Activated CD4-positive, alpha-beta T cell treated with anti-CD3 and anti-CD28 coated beads for 36 hours (primary cell): ENCODE measurements around the gene RNF19B. TPM values are rescaled to one million over a fixed set of nuclear protein-coding genes. Genes with fewer than 3 reads are reported as not detected.

Experiments
- ATAC-seq: fragments of 200-7000 bp; cut with Tn5 transposase; one replicate; pipeline ENCODE4 v1.10.0; 2021; ENCODE audit warnings: mild to moderate bottlenecking, moderate library complexity
- CTCF ChIA-PET: fragments of 350-600 bp; sonication (Branson Sonifier 250); formaldehyde crosslinking; loops from one replicate; lab custom pipeline; 2021; ENCODE audit warnings: antibody characterized with exemption; lab: Charles Lee
- POLR2A ChIA-PET: fragments of 350-600 bp; sonication (Branson Sonifier 250); formaldehyde crosslinking; loops from one replicate; lab custom pipeline; 2021; ENCODE audit warnings: antibody characterized with exemption, inconsistent platforms; lab: Charles Lee
- DNase-seq: peaks from one replicate; pipeline ENCODE4 v3.0.0-alpha.2; 2020
- H3K27ac Mint-ChIP-seq: one replicate; pipeline ENCODE4 v1.8.0; 2021; ENCODE audit warnings: mixed read lengths
- H3K27me3 Mint-ChIP-seq: one replicate; pipeline ENCODE4 v1.8.0; 2021; ENCODE audit warnings: mixed read lengths
- H3K36me3 Mint-ChIP-seq: one replicate; pipeline ENCODE4 v1.8.0; 2021; ENCODE audit warnings: low read depth, mixed read lengths
- H3K4me1 Mint-ChIP-seq: one replicate; pipeline ENCODE4 v1.8.0; 2021; ENCODE audit warnings: mixed read lengths
- H3K4me3 Mint-ChIP-seq: one replicate; pipeline ENCODE4 v1.8.0; 2021; ENCODE audit warnings: mild to moderate bottlenecking, moderate library complexity, mixed read lengths
- H3K9me3 Mint-ChIP-seq: one replicate; pipeline ENCODE4 v1.8.0; 2021; ENCODE audit warnings: low read depth, mixed read lengths
- intact Hi-C, 2 experiments: fragments of 100-400 bp; cut with DNase I in 1 of 2; cut with micrococcal nuclease in 1 of 2; formaldehyde crosslinking; loops; one replicate each; pipeline versions ENCODE4 v1.14.2 to v1.15.1; 2022 to 2024; cut with DNase I, micrococcal nuclease
- total RNA-seq, 2 experiments: library from RNA; stranded (reverse); gene quantifications; one replicate each; pipeline ENCODE4 v1.2.3, GENCODE V29; 2021

RNF19B gene
- total RNA-seq, 2 experiments from 2014 or later = 22.5 to 23.9 TPM

GRCh38 chr1:32888677-32889420, 75.8 kb downstream of the RNF19B start:
- no peak for ATAC-seq
- no peaks in the 10 kb centered on the region for H3K9me3 Mint-ChIP-seq
- H3K27ac Mint-ChIP-seq = no peak overlapping the region
- H3K4me3 Mint-ChIP-seq = no peak overlapping the region
- H3K4me1 Mint-ChIP-seq = peaks cover 3% of the 10 kb centered on the region
- DNase-seq = no peak
- ChIA-PET CTCF (interaction anchor here (0.6 to 5.4 kb wide), 4 partner anchors 13 to 109 kb away, joined by 3 to 33 read pairs (median 3); no protein-coding TSS in a partner anchor), POLR2A (no interaction called here)
- peaks cover 62% of the 10 kb centered on the region for H3K27me3 Mint-ChIP-seq
- intact Hi-C loops = loop anchor here in 1 of 2 experiments (5.0 kb wide), 1 partner anchor 38 kb away; no protein-coding TSS in a partner anchor
- no peaks in the 10 kb centered on the region for H3K36me3 Mint-ChIP-seq

GRCh38 chr1:32888134-32888533, 76.5 kb downstream of the RNF19B start:
- peaks cover 3% of the 10 kb centered on the region for H3K4me1 Mint-ChIP-seq
- POLR2A ChIA-PET = no interaction called here
- H3K27me3 Mint-ChIP-seq = peaks cover 64% of the 10 kb centered on the region
- no peaks in the 10 kb centered on the region for H3K9me3 Mint-ChIP-seq
- CTCF ChIA-PET = interaction anchor here (1.2 kb wide), 1 partner anchor 109 kb away, joined by 3 read pairs; no protein-coding TSS in a partner anchor
- no peak for ATAC-seq
- no peak overlapping the region for H3K27ac Mint-ChIP-seq
- H3K4me3 Mint-ChIP-seq = no peak overlapping the region
- intact Hi-C loops = loop anchor here in 1 of 2 experiments (5.0 kb wide), 1 partner anchor 39 kb away; no protein-coding TSS in a partner anchor
- DNase-seq = no peak
- no peaks in the 10 kb centered on the region for H3K36me3 Mint-ChIP-seq

- Mint-ChIP-seq H3K9me3 (no peaks in the 10 kb centered on the region), H3K27ac (no peak overlapping the region), H3K27me3 (peaks cover 62% of the 10 kb centered on the region), H3K4me1 (peaks cover 2% of the 10 kb centered on the region), H3K4me3 (no peak overlapping the region), H3K36me3 (no peaks in the 10 kb centered on the region)
- no peak for DNase-seq
- no peak for ATAC-seq
- intact Hi-C loops = loop anchor here in 1 of 2 experiments (5.0 kb wide), 1 partner anchor 40 kb away; no protein-coding TSS in a partner anchor
- POLR2A ChIA-PET = no interaction called here
- CTCF ChIA-PET = interaction anchor here (1.2 to 3.3 kb wide), 3 partner anchors 11 to 108 kb away, joined by 3 to 11 read pairs (median 10); no protein-coding TSS in a partner anchor
Measured at GRCh38 chr1:32887623-32888022, 77.0 kb downstream of the RNF19B start.

DNA sequence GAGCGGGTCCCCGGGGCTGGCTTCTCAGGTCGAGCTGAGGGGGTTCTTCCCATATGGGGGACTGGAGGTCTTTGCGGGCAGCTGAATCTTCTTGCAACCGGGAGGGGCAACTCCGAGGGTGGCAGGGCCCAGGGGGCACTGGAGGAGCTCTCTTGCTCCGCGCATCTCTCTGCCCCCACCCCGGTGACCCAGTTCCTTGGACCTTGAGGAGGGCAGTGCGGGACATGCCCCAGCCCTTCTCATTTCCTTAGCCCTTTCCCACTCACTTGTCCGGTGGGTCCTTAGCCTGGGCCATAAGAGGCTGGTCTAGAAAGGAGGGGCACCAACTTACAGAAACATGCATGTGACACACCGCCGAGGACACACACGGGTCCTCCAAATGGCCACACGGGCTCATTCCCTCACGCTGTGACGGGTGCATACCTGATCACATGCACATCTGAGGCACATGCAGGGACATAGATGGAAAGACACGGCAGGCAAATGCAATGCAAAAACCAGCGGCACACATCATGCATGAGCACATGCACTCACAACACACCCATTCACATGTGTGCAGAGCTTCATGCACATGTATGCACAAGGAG, 77.7 kb downstream of the RNF19B start:
- Mint-ChIP-seq H3K4me3 (no peak overlapping the region), H3K27me3 (peaks cover 55% of the 10 kb centered on the region), H3K36me3 (no peaks in the 10 kb centered on the region)

More for the DNA sequence above, 77.7 kb downstream of the RNF19B start:
- ATAC-seq (no peak), DNase-seq (no peak)
- POLR2A ChIA-PET = no interaction called here
- CTCF ChIA-PET = interaction anchor here (0.5 to 3.3 kb wide), 5 partner anchors 11 to 50 kb away, joined by 3 to 11 read pairs (median 4); no protein-coding TSS in a partner anchor
- Mint-ChIP-seq H3K9me3 (no peaks in the 10 kb centered on the region), H3K4me1 (no peaks in the 10 kb centered on the region), H3K27ac (no peak overlapping the region)
- intact Hi-C loops = loop anchor here in 1 of 2 experiments (5.0 kb wide), 1 partner anchor 40 kb away; no protein-coding TSS in a partner anchor

Other genes with a start within 250 kb of the RNF19B start
- gene YARS1, start 147.5 kb downstream of the RNF19B start, total RNA-seq = 100 to 1,000 TPM; 259 to 309 TPM
- gene S100PBP, start 147.2 kb downstream of the RNF19B start, total RNA-seq = 10 to 100 TPM; 27.9 to 34.3 TPM
- not detected for gene FNDC5, start 93.9 kb downstream of the RNF19B start, total RNA-seq
- gene HPCA, start 78.3 kb downstream of the RNF19B start, total RNA-seq = under 1 TPM in 1 of 2 experiments, not detected in 1; 0.49 TPM
- gene TMEM54, start 63.4 kb downstream of the RNF19B start, total RNA-seq = 1 to 10 TPM; 1.4 to 1.7 TPM
- 100 to 1,000 TPM; 386 to 464 TPM for gene AK2, start 72.1 kb upstream of the RNF19B start, total RNA-seq
- 1 to 10 TPM in 1 of 2 experiments, under 1 TPM in 1; 0.98 to 2.1 TPM for gene AZIN2, start 116.3 kb upstream of the RNF19B start, total RNA-seq
- gene TRIM62, start 217.2 kb upstream of the RNF19B start, total RNA-seq = 1 to 10 TPM; 3.6 to 3.7 TPM